ENCODE results near the gene ALK.

Gene ALK

GRCh38 chr2:29475499-29475898 is 445.9 kb downstream of the ALK start:
- no peak for DNase-seq

- DNase-seq: no peak
These were observed 451.4 kb downstream of the ALK start for GRCh38 chr2:29469961-29470360.

- no peak for DNase-seq
These were observed 451.9 kb downstream of the ALK start for GRCh38 chr2:29469516-29469915.

GRCh38 chr2:29463181-29463900 is 458.0 kb downstream of the ALK start:
- DNase-seq: no peak

GRCh38 chr2:29462293-29462692 is 459.1 kb downstream of the ALK start:
- DNase-seq: no peak

- no peak for DNase-seq
These were observed 461.2 kb downstream of the ALK start for GRCh38 chr2:29460190-29460589.

GRCh38 chr2:29459445-29460179 is 461.8 kb downstream of the ALK start:
- DNase-seq: no peak

GRCh38 chr2:29456429-29456828 is 465.0 kb downstream of the ALK start:
- no peak for DNase-seq

GRCh38 chr2:29455200-29455860 is 466.1 kb downstream of the ALK start:
- no peak for DNase-seq

- no peak for DNase-seq
These were observed 469.4 kb downstream of the ALK start for GRCh38 chr2:29452036-29452435.

- peak; percentile 33 for DNase-seq
These were observed 470.7 kb downstream of the ALK start for GRCh38 chr2:29450596-29451222.

GRCh38 chr2:29449499-29449898 is 471.9 kb downstream of the ALK start:
- DNase-seq: no peak

GRCh38 chr2:29448096-29448688 is 473.2 kb downstream of the ALK start:
- DNase-seq: no peak

- DNase-seq: no peak
These were observed 473.9 kb downstream of the ALK start for GRCh38 chr2:29447513-29447912.

GRCh38 chr2:29446847-29447246 is 474.5 kb downstream of the ALK start:
- DNase-seq: no peak

- DNase-seq: no peak
These were observed 477.2 kb downstream of the ALK start for GRCh38 chr2:29444150-29444549.

- no peak for DNase-seq
These were observed 477.8 kb downstream of the ALK start for GRCh38 chr2:29443627-29444026.

- no peak for DNase-seq
These were observed 478.2 kb downstream of the ALK start for GRCh38 chr2:29443151-29443550.

- DNase-seq: no peak
These were observed 480.3 kb downstream of the ALK start for GRCh38 chr2:29440921-29441623.

- DNase-seq: no peak
These were observed 487.5 kb downstream of the ALK start for GRCh38 chr2:29433920-29434319.

GRCh38 chr2:29433128-29433527 is 488.3 kb downstream of the ALK start:
- DNase-seq: no peak

- DNase-seq: no peak
These were observed 489.9 kb downstream of the ALK start for GRCh38 chr2:29431485-29431884.

All from NCI-H748 treated with DMSO at 0.1 percent for 48 hours (cell line).